SU-DHL-6 (cell line): Measurements from ENCODE around the gene CIAO2B.

Experiments
- H2AFZ ChIP-seq: fragments of 200-600 bp; sonication (generic); 2 replicates; pipeline ENCODE4 v1.6.1; 2014; ENCODE audit warnings: low read depth, mild to moderate bottlenecking, moderate library complexity, mixed read lengths, antibody characterized with exemption, low read length; ENCODE audit not compliant: severe bottlenecking
- H3F3A ChIP-seq: fragments of 200-600 bp; shearing (Covaris generic); 2 replicates; pipeline ENCODE4 v1.6.0; 2016; ENCODE audit warnings: antibody characterized with exemption, mild to moderate bottlenecking; ENCODE audit not compliant: insufficient read depth
- H3K27ac ChIP-seq: fragments of 200-600 bp; sonication (generic); 2 replicates; pipeline ENCODE4 v1.5.1; 2016; ENCODE audit warnings: low read depth, mild to moderate bottlenecking, low read length, moderate library complexity, mixed read lengths
- H3K27me3 ChIP-seq: fragments of 200-600 bp; sonication (generic), shearing (Covaris generic); 2 replicates; pipeline ENCODE4 v1.6.0; 2014; ENCODE audit warnings: mild to moderate bottlenecking, low read length
- H3K36me3 ChIP-seq: fragments of 200-600 bp; sonication (generic); 2 replicates; pipeline ENCODE4 v1.6.1; 2014; ENCODE audit warnings: mild to moderate bottlenecking, low read length, mixed read lengths
- H3K4me2 ChIP-seq: fragments of 300-600, 200-600 bp; shearing (Covaris generic), sonication (generic); 2 replicates; pipeline ENCODE4 v1.6.0; 2014; ENCODE audit warnings: low read length, low read depth, mild to moderate bottlenecking; ENCODE audit not compliant: poor library complexity, severe bottlenecking
- H3K4me3 ChIP-seq: fragments of 200-600 bp; sonication (generic); 2 replicates; pipeline ENCODE4 v1.5.1; 2014; ENCODE audit warnings: antibody characterized with exemption, low read length, mild to moderate bottlenecking, mixed read lengths; ENCODE audit not compliant: insufficient read depth, poor library complexity, severe bottlenecking
- H3K79me2 ChIP-seq: fragments of 200-600 bp; sonication (generic); 2 replicates; pipeline ENCODE4 v1.6.1; 2014; ENCODE audit warnings: mild to moderate bottlenecking, low read length, moderate library complexity; ENCODE audit not compliant: insufficient read depth
- H3K9ac ChIP-seq: fragments of 200-600 bp; sonication (generic); 2 replicates; pipeline ENCODE4 v1.7.0; 2014; ENCODE audit warnings: mild to moderate bottlenecking, low read length
- H3K9me2 ChIP-seq: fragments of 200-600 bp; sonication (generic); replicated peaks from 2 replicates; pipeline ENCODE4 v1.6.1; 2014; ENCODE audit warnings: low read length; ENCODE audit not compliant: insufficient read depth
- H3K9me3 ChIP-seq: fragments of 200-600 bp; sonication (generic); 2 replicates; pipeline ENCODE4 v1.6.1; 2014; ENCODE audit warnings: low read length, mixed read lengths; ENCODE audit not compliant: insufficient read depth
- H4K20me1 ChIP-seq: fragments of 200-600 bp; sonication (generic); 2 replicates; pipeline ENCODE4 v1.6.1; 2014; ENCODE audit warnings: low read depth, mild to moderate bottlenecking, antibody characterized with exemption, low read length, moderate library complexity, mixed read lengths
- EZH2phosphoT487 ChIP-seq: fragments of 200-600 bp; sonication (generic), shearing (Covaris generic); conservative IDR thresholded peaks from 2 replicates; pipeline ENCODE4 v1.6.1; 2018; ENCODE audit warnings: mild to moderate bottlenecking, antibody characterized with exemption, low read length, moderate library complexity, mixed read lengths
- TF ChIP-seq, protein P1 (sequence below): fragments of 200-600 bp; sonication (generic); IDR thresholded peaks from one replicate; pipeline ENCODE4 v1.5.1; 2017; ENCODE audit warnings: antibody characterized with exemption, mild to moderate bottlenecking, low read length, moderate library complexity; ENCODE audit not compliant: insufficient read depth, poor library complexity, severe bottlenecking

CIAO2B gene

GRCh38 chr16:66939366-66939765 lies 5.2 kb upstream of the CIAO2B start:
- H3K36me3 ChIP-seq: no peaks in the 10 kb centered on the region
- no peak overlapping the region for H3K4me2 ChIP-seq
- H3K27ac ChIP-seq: no peak overlapping the region
- no peak overlapping the region for H3K9ac ChIP-seq
- H3K79me2 ChIP-seq: peaks cover 3% of the 10 kb centered on the region; the same call in 1 of the 2 replicates
- TF ChIP-seq, protein P1, sequence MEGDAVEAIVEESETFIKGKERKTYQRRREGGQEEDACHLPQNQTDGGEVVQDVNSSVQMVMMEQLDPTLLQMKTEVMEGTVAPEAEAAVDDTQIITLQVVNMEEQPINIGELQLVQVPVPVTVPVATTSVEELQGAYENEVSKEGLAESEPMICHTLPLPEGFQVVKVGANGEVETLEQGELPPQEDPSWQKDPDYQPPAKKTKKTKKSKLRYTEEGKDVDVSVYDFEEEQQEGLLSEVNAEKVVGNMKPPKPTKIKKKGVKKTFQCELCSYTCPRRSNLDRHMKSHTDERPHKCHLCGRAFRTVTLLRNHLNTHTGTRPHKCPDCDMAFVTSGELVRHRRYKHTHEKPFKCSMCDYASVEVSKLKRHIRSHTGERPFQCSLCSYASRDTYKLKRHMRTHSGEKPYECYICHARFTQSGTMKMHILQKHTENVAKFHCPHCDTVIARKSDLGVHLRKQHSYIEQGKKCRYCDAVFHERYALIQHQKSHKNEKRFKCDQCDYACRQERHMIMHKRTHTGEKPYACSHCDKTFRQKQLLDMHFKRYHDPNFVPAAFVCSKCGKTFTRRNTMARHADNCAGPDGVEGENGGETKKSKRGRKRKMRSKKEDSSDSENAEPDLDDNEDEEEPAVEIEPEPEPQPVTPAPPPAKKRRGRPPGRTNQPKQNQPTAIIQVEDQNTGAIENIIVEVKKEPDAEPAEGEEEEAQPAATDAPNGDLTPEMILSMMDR: no peak
- TF ChIP-seq EZH2phosphoT487: no peak
- no peaks in the 10 kb centered on the region for H3F3A ChIP-seq
- H3K27me3 ChIP-seq: no peaks in the 10 kb centered on the region
- no peaks in the 10 kb centered on the region for H3K9me2 ChIP-seq
- H3K4me3 ChIP-seq: no peak overlapping the region
- H4K20me1 ChIP-seq: no peaks in the 10 kb centered on the region
- no peak overlapping the region for H2AFZ ChIP-seq
- H3K9me3 ChIP-seq: no peaks in the 10 kb centered on the region

- H3K27me3 ChIP-seq: no peaks in the 10 kb centered on the region
- H3K9me3 ChIP-seq: no peaks in the 10 kb centered on the region
- no peak overlapping the region for H3K4me2 ChIP-seq
- H2AFZ ChIP-seq: no peak overlapping the region
- no peaks in the 10 kb centered on the region for H4K20me1 ChIP-seq
- no peak overlapping the region for H3K9ac ChIP-seq
- peaks cover 12% of the 10 kb centered on the region for H3K79me2 ChIP-seq
- no peak overlapping the region for H3K27ac ChIP-seq
- no peaks in the 10 kb centered on the region for H3K36me3 ChIP-seq
- no peaks in the 10 kb centered on the region for H3F3A ChIP-seq
- H3K9me2 ChIP-seq: no peaks in the 10 kb centered on the region
- TF ChIP-seq, protein P1: no peak
- TF ChIP-seq EZH2phosphoT487: no peak
- no peak overlapping the region for H3K4me3 ChIP-seq
Measured at GRCh38 chr16:66937725-66938337, 3.6 kb upstream of the CIAO2B start.

DNA sequence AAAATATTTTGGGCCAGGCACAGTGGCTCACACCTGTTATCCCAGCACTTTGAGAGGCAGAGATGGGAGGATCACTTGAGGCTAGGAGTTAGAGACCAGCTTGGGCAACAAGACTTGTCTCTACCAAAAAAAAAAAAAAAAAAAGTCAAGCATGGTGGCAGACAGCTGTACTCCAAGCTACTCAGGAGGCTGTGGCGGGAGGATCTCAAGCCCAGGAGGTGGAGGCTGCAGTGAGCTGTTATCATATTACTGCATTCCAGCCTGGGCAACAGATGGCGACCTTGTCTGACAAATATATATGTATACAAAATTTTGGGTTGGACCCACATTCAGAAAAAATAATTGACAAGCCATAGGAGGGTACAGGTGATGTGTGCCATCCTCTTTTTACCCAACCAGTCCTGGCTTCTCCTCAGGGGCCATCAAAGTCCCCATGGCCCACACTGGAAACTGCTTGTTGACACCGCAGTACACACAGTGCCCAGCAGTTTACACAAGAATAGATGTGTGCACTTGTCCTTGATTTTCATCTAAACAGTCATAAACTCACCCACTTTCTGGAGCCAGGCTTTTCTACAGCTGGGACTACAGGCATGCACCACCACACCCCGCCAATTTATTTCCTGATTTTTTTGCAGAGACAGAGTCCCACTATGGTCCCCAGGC lies 2.8 kb upstream of the CIAO2B start:
- H3K9ac ChIP-seq: no peak overlapping the region

More for the DNA sequence above, 2.8 kb upstream of the CIAO2B start:
- no peaks in the 10 kb centered on the region for H4K20me1 ChIP-seq
- no peaks in the 10 kb centered on the region for H3F3A ChIP-seq
- no peak overlapping the region for H3K4me2 ChIP-seq
- H3K9me2 ChIP-seq: no peaks in the 10 kb centered on the region
- no peak overlapping the region for H2AFZ ChIP-seq
- no peak overlapping the region for H3K27ac ChIP-seq
- H3K79me2 ChIP-seq: peaks cover 12% of the 10 kb centered on the region
- H3K4me3 ChIP-seq: no peak overlapping the region
- H3K27me3 ChIP-seq: no peaks in the 10 kb centered on the region
- TF ChIP-seq, protein P1: no peak
- no peak for TF ChIP-seq EZH2phosphoT487
- H3K36me3 ChIP-seq: no peaks in the 10 kb centered on the region
- H3K9me3 ChIP-seq: no peaks in the 10 kb centered on the region
